Measurements from ENCODE around the gene GRAP2. TPM values are rescaled to one million over a fixed set of nuclear protein-coding genes. Genes with fewer than 3 reads are reported as not detected.
A peak's percentile ranks its signal among the peaks of the same experiment; 100 is the strongest.

GRAP2 gene
- total RNA-seq, 3 donors from 2014 or later, result 0.66 to 8.0 (median 3.5) TPM

DNA sequence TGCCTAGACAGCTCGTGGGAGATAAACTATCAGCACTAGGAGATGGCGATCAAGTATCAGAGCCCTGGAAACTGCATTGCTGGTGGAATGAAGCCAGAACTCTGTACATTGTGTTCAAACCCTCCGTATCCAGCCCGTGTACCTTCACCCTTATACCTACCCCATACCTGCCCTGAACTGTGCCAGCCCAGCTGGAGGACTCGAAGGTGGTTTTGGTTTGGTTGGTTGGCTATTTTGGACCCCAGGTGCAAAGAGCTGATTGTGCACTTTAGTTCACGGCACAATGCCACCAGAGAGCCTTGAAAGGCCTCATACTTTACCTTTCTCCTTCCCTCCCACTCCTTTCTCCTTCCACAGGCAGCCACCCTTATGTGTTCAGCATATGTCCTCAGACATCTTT lies 109.9 kb downstream of the GRAP2 start:
- TF ChIP-seq POLR2AphosphoS5 (IDR thresholded peaks at IDR 0.05) (no peak), POLR2A (IDR thresholded peaks at IDR 0.05) (no peak)
- TF ChIP-seq, protein P1, sequence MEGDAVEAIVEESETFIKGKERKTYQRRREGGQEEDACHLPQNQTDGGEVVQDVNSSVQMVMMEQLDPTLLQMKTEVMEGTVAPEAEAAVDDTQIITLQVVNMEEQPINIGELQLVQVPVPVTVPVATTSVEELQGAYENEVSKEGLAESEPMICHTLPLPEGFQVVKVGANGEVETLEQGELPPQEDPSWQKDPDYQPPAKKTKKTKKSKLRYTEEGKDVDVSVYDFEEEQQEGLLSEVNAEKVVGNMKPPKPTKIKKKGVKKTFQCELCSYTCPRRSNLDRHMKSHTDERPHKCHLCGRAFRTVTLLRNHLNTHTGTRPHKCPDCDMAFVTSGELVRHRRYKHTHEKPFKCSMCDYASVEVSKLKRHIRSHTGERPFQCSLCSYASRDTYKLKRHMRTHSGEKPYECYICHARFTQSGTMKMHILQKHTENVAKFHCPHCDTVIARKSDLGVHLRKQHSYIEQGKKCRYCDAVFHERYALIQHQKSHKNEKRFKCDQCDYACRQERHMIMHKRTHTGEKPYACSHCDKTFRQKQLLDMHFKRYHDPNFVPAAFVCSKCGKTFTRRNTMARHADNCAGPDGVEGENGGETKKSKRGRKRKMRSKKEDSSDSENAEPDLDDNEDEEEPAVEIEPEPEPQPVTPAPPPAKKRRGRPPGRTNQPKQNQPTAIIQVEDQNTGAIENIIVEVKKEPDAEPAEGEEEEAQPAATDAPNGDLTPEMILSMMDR (IDR thresholded peaks at IDR 0.05), result no peak
- H3K4me1 ChIP-seq, result peaks cover 0 to 13% of the 10 kb centered on the region in 2 donors

DNA sequence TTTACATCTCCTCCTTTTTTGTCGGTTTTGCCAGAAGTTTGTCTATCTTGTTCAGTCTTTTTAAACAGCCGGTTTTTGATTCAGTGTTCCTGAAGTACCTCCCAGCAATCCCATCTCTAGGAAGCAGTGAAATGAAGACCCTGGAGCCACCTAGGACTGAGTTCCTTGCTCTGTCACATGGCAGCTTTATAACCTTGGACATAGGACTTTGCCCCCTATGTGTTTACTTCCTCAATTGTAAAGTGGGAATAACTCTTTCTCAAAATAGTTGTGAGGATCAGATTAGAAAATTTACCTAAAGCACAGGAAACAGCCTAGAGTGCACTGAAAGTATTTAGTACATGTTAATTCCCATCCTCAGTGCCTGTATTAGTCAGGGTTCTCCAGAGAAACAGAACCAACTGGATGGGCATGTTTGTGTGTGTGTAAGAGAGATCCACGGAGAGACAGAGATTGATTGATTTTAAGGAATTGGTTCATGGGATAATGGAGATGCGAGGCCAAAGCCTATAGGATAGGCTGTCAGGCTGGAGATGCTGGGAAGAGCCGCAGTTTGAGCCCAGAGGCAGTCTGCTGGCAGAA lies 113.9 kb downstream of the GRAP2 start:
- TF ChIP-seq, protein P1 (IDR thresholded peaks at IDR 0.05), result no peak
- TF ChIP-seq POLR2A (IDR thresholded peaks at IDR 0.05) (no peak), POLR2AphosphoS5 (IDR thresholded peaks at IDR 0.05) (no peak)
- DNase-seq (ENCODE audit: low spot score in 2 of 2), result no peak
- H3K4me1 ChIP-seq, result peaks cover 0 to 5% of the 10 kb centered on the region in 2 donors
- H3K36me3 ChIP-seq, result no peaks in the 10 kb centered on the region
- peak overlapping the region; percentile 46 to 64 for H3K27ac ChIP-seq
- H3K4me3 ChIP-seq, result no peak overlapping the region
- H3K27me3 ChIP-seq, result no peaks in the 10 kb centered on the region
- H3K9me3 ChIP-seq, result no peaks in the 10 kb centered on the region
- intact Hi-C loops (cut with DNase I; ENCODE audit: low total_unique reads), result no loop called here

More for the DNA sequence above, 109.9 kb downstream of the GRAP2 start:
- H3K36me3 ChIP-seq, result no peaks in the 10 kb centered on the region
- H3K9me3 ChIP-seq, result no peaks in the 10 kb centered on the region
- intact Hi-C loops (cut with DNase I; ENCODE audit: low total_unique reads), result no loop called here
- H3K27ac ChIP-seq, result peak overlapping the region in 1 of 2 donors; percentile 46
- no peak overlapping the region for H3K4me3 ChIP-seq
- H3K27me3 ChIP-seq, result no peaks in the 10 kb centered on the region
- DNase-seq (ENCODE audit: low spot score in 2 of 2), result no peak

DNA sequence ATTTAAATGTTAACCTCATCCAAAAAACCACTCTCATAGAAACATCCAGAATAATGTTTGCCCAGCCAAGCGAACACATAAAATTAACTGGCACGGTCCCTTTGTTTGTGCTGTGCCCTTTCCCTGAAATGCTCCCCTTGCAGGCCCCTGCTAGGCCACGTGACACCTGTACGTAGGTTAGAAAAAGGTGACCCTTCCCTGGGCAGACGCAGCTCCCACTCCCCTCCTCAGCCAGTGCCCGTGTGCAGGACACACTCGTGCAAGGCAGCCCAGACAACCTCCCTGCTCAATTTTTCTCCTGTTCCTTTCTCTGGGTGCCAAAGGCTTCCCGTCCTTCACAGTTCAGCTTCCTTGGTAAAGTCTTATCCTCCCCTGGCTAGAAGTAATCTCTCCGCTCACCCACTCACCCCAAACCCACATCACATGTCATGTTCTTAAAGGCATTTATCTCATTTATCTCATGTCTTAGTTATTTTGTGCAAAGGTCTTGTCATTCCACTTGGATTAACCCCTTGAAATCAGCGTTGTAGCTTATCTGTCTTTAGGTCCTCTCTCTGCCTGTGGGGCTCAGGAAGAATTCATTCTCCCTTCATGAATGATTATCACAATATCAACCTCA lies 114.6 kb downstream of the GRAP2 start:
- Histone ChIP-seq H3K4me1 (peaks cover 0 to 5% of the 10 kb centered on the region in 2 donors), H3K9me3 (no peaks in the 10 kb centered on the region), H3K27me3 (no peaks in the 10 kb centered on the region), H3K36me3 (no peaks in the 10 kb centered on the region), H3K4me3 (no peak overlapping the region), H3K27ac (peak overlapping the region; percentile 46 to 64)
- intact Hi-C loops (cut with DNase I; ENCODE audit: low total_unique reads), result no loop called here
- DNase-seq (ENCODE audit: low spot score in 2 of 2), result no peak
- TF ChIP-seq, protein P1 (IDR thresholded peaks at IDR 0.05), result no peak
- TF ChIP-seq POLR2A (IDR thresholded peaks at IDR 0.05), result no peak
- no peak for TF ChIP-seq POLR2AphosphoS5 (IDR thresholded peaks at IDR 0.05)

DNA sequence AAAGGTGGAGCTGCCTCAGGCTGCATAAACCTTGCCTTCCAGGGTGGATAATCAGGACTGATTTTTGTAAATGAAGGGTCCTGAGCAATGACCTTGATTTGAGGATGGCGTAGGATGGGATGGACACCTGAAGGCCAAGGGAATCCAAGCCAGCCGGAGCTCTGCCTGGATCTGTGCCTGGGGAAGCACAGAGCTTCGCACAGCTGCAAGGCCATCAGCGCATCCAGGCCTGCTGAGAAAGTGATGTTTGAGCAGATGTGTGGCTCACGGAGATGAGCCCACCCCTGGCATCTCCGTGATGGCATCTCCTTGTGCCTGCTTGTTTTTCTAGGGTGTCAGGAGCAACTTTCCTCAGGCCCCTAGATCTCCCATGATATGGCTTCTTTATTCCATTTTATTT lies 117.2 kb downstream of the GRAP2 start:
- Histone ChIP-seq H3K36me3 (no peaks in the 10 kb centered on the region), H3K9me3 (no peaks in the 10 kb centered on the region), H3K27me3 (no peaks in the 10 kb centered on the region), H3K4me3 (no peak overlapping the region), H3K4me1 (peaks cover 0 to 5% of the 10 kb centered on the region in 2 donors), H3K27ac (no peak overlapping the region)
- TF ChIP-seq POLR2A (IDR thresholded peaks at IDR 0.05), result no peak
- TF ChIP-seq, protein P1 (IDR thresholded peaks at IDR 0.05), result no peak
- TF ChIP-seq POLR2AphosphoS5 (IDR thresholded peaks at IDR 0.05), result no peak
- DNase-seq (ENCODE audit: low spot score in 2 of 2), result no peak
- intact Hi-C loops (cut with DNase I; ENCODE audit: low total_unique reads), result no loop called here

DNA sequence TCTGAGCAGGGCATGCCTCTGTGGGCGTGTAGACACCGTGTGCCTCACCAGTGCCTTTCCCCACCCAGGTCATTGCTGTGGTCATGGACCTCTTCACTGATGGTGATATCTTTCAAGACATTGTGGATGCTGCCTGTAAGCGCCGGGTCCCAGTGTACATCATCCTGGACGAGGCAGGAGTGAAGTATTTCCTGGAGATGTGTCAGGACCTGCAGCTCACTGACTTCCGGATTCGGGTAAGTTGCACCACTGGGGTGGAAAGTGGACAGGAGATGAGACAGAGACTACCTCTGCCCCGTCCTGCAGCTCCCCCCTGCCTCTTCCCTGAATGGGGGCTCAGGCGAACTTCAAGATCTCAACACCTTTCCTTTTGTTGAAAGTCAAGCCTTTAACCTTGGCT lies 118.2 kb downstream of the GRAP2 start:
- Histone ChIP-seq H3K9me3 (no peaks in the 10 kb centered on the region), H3K27ac (no peak overlapping the region), H3K36me3 (no peaks in the 10 kb centered on the region), H3K4me3 (no peak overlapping the region), H3K4me1 (peaks cover 0 to 5% of the 10 kb centered on the region in 2 donors), H3K27me3 (no peaks in the 10 kb centered on the region)
- TF ChIP-seq, protein P1 (IDR thresholded peaks at IDR 0.05), result no peak
- no peak for DNase-seq (ENCODE audit: low spot score in 2 of 2)
- intact Hi-C loops (cut with DNase I; ENCODE audit: low total_unique reads), result no loop called here

Measured in breast epithelium (tissue), 4 donors.